ENCODE data around the gene DCXR. TPM values are rescaled to one million over a fixed set of nuclear protein-coding genes. Genes with fewer than 3 reads are reported as not detected.
A peak's percentile ranks its signal among the peaks of the same experiment; 100 is the strongest.

DCXR gene
- total RNA-seq, 2 experiments from 2014 or later, result 120 to 124 TPM

DNA sequence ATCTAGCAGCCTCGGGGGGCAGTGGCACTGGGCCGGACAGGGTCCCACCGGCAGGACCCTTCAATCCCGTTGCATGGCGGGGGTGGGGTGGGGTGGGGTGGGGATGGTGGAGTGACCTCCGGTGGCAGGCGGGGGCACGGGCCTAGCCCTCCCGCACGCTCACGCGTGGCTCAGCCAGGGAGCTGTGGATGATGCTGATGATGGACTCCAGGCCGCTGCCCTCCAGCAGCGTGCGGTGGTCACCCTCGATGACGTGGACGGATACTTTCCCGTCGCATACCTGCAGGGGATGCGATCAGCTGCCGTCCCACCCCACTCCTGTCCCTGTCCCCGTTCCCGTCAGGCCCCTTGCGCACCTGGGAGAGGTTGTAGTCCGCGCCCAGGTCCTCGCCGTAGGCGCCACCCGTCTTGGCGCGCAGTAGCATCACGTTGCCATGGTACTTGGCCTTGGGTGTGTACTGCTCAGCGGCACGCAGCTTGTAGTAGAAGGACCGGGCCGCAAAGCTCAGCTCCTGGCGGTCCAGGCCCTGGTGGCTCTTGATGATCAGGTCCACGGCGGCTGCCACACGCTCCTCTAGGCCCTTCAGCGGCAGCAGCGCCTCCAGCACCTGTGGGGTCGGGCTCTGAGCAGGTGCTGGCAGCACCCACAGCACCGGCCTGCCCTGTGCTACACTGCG is 41.6 kb upstream of the DCXR start:
- no peak for DNase-seq
- peaks cover 20% of the 10 kb centered on the region for H3K36me3 Mint-ChIP-seq
- H3K4me3 Mint-ChIP-seq, result no peak overlapping the region
- H3K27me3 Mint-ChIP-seq, result peaks cover 3% of the 10 kb centered on the region
- H3K4me1 Mint-ChIP-seq, result no peaks in the 10 kb centered on the region
- CTCF ChIA-PET, result interaction anchor here (0.8 kb wide), 1 partner anchor 77 kb away, joined by 3 read pairs; no protein-coding TSS in a partner anchor
- ATAC-seq, result no peak
- H3K9me3 Mint-ChIP-seq (ENCODE audit: low read depth), result no peaks in the 10 kb centered on the region
- H3K27ac Mint-ChIP-seq, result no peak overlapping the region

GRCh38 chr17:82078433-82078832 is 40.9 kb upstream of the DCXR start:
- Mint-ChIP-seq H3K9me3 (ENCODE audit: low read depth) (no peaks in the 10 kb centered on the region), H3K4me1 (no peaks in the 10 kb centered on the region), H3K27me3 (peaks cover 6% of the 10 kb centered on the region), H3K4me3 (no peak overlapping the region), H3K36me3 (peaks cover 18% of the 10 kb centered on the region), H3K27ac (no peak overlapping the region)
- DNase-seq (no peak), ATAC-seq (no peak)
- CTCF ChIA-PET, result no interaction called here

DNA sequence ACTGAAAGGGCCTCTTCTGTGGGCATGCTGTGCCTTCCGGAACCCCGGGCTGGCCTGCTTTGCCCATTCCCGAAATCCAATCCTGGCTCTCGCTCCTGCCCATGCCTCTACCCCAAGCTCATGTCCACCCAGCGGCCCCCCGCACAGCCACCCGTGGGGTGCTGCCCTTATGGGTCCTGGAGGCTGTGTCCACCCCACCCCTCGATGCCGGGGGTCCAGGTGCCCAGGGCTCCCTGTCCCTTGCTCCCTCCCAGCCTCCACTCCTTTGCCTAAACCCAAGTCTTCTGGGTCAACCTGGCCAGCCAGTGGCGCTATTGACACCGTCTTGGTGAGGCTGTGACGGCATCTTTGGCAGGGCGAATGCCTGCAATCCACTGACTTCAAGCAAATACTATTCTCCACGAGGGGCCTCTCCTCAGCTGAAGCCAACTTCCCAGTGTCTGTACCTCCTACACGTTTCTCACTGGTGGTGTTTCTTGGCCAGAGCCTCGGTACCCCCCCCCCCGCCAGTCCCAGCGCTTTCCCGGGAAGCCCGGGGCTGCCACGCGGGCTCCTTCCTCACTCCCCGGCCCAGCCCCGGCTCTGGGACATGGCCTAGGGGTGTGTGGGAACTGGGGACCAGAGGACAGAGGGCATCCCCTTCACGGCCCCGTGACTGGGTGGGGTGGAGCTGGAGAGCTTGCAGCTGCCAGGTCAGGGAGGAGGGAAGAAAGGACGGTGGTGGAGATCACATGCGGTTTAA is 40.3 kb upstream of the DCXR start:
- CTCF ChIA-PET, result interaction anchor here (0.9 kb wide), 1 partner anchor 13 kb away, joined by 3 read pairs; no protein-coding TSS in a partner anchor
- Mint-ChIP-seq H3K27ac (no peak overlapping the region), H3K27me3 (peaks cover 7% of the 10 kb centered on the region), H3K36me3 (peaks cover 14% of the 10 kb centered on the region), H3K4me1 (no peaks in the 10 kb centered on the region), H3K9me3 (ENCODE audit: low read depth) (no peaks in the 10 kb centered on the region), H3K4me3 (no peak overlapping the region)
- DNase-seq (no peak), ATAC-seq (no peak)

DNA sequence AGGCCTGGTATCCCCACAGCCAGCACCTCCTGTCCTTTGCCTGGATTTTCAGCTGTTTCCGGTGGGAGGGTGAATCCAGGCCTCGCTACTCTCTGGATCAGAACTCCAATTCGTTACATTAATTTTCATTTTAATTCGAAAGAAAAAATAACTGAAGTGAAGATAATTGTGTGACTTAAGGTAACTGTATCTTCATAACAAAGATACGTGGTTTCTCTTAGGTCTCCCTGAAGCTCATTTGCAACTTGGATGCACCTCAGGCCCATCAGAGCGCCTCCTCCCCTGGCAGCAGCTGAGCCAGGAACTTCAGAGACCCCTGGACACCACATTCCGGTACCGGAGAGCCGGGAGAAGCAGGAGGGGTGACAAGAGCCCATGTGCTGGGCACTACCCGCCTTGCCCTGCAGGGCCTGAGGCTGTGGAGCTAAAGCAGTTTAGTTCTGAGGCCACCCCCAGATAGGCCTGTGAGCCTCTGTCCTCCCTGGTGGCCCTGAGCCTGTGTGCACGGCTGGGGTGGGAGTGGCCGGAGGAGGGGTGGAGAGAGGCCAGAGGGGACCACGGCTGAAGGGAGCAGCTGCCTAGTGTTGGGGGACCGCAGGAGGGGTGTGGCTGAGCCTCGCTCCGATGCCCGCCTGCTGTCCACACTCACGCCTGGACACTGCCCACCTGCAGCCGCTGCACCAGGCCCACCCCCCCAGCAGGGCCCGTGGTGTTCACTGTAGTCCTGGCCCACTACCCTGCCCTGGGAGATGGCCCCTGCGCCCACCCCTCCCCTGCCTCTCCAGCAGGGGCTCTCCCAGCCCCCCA is 39.5 kb upstream of the DCXR start:
- peaks cover 7% of the 10 kb centered on the region for H3K27me3 Mint-ChIP-seq
- no peak overlapping the region for H3K4me3 Mint-ChIP-seq
- no peak for DNase-seq
- peak; percentile 17 for ATAC-seq
- H3K27ac Mint-ChIP-seq, result no peak overlapping the region
- no peaks in the 10 kb centered on the region for H3K4me1 Mint-ChIP-seq
- H3K36me3 Mint-ChIP-seq, result peaks cover 14% of the 10 kb centered on the region
- CTCF ChIA-PET, result interaction anchor here (0.9 kb wide), 1 partner anchor 12 kb away, joined by 3 read pairs; no protein-coding TSS in a partner anchor
- H3K9me3 Mint-ChIP-seq (ENCODE audit: low read depth), result no peaks in the 10 kb centered on the region

DNA sequence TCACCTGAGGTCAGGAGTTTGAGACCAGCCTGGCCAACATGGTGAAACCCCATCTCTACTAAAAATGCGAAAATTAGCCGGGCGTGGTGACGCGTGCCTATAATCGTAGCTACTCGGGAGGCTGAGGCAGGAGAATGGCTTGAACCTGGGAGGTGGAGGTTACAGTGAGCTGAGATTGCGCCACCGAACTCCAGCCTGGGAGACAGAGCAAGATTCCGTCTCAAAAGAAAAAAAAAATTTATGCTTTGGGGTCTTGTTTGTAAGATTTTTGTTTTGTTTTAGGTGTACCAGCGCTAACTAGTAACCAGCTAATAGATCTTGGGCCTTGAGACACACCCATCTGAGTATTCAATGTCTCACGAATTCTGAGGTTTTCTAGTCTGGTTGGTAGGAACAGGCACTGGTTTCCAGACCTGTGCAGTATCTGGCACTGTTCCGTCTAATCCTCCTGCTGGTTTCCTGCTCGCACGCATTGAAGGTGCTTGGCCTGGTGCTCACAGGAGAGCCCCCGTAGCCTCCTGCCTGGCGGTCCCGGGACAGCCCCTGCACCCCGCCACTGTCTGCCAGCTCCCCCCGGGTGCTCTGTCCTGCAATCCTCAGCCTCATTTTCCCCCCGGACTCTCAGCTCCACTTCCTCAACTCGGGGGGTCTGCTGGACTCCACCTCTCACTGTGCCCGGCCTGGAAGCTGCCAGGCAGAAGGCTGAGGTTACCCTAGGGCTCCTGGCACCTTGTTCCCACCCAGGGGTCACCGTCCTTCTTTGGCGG is 38.7 kb upstream of the DCXR start:
- DNase-seq (no peak), ATAC-seq (no peak)
- Mint-ChIP-seq H3K4me3 (no peak overlapping the region), H3K36me3 (peaks cover 14% of the 10 kb centered on the region), H3K4me1 (no peaks in the 10 kb centered on the region), H3K27ac (no peak overlapping the region), H3K27me3 (peaks cover 7% of the 10 kb centered on the region), H3K9me3 (ENCODE audit: low read depth) (no peaks in the 10 kb centered on the region)
- CTCF ChIA-PET, result interaction anchor here (0.9 kb wide), 1 partner anchor 11 kb away, joined by 3 read pairs; no protein-coding TSS in a partner anchor

DNA sequence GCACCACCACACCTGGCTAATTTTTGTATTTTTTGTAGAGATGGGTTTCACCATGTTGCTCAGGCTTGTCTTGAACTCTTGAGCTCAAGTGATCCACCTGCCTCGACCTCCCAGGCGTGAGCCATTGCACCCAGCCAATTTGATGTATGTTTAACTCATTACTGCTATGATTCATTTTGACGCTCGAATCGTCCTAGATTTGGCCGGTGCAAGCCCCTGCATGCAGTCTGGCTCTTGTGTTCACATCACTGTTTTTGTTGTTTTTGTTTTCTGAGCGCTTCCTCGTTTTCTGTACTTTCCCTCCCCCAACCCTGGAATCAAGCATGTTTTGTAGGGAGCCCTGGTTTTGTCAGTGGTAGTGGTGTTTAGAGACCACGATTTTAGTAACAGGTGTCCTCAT is 35.9 kb upstream of the DCXR start:
- peaks cover 7% of the 10 kb centered on the region for H3K27me3 Mint-ChIP-seq
- no peak for ATAC-seq
- no peaks in the 10 kb centered on the region for H3K4me1 Mint-ChIP-seq
- CTCF ChIA-PET, result interaction anchor here (0.9 to 1.7 kb wide), 2 partner anchors 36 to 147 kb away, joined by 3 to 5 read pairs; partner anchors contain the start of gene DCXR
- no peak overlapping the region for H3K27ac Mint-ChIP-seq
- H3K9me3 Mint-ChIP-seq (ENCODE audit: low read depth), result no peaks in the 10 kb centered on the region
- H3K36me3 Mint-ChIP-seq, result peaks cover 3% of the 10 kb centered on the region
- no peak for DNase-seq
- no peak overlapping the region for H3K4me3 Mint-ChIP-seq

- CTCF ChIA-PET, result interaction anchor here (0.9 to 1.7 kb wide), 2 partner anchors 36 to 146 kb away, joined by 3 to 5 read pairs; partner anchors contain the start of gene DCXR
- ATAC-seq, result no peak
These were observed 35.3 kb upstream of the DCXR start for GRCh38 chr17:82072827-82073226.

DNA sequence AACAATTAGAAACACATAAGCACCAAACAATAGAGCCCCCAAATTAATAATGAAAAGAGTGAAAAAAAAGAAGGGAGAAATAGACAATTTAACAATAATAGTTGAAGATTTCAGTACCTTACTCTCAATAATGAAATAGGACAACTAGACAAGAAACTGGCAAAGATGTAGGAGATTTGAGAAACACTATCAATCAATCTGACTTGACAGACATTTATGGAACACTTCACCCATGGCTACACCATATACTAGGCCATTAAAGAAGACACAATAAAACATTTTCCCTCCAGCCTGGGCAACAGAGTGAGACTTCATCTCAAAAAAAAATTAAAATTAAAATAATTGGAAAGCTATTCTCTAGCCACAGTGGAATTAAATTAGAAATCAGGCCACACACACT is 33.1 kb upstream of the DCXR start:
- no peak for ATAC-seq
- H3K36me3 Mint-ChIP-seq, result no peaks in the 10 kb centered on the region
- peaks cover 7% of the 10 kb centered on the region for H3K27me3 Mint-ChIP-seq
- no peak overlapping the region for H3K27ac Mint-ChIP-seq
- H3K4me3 Mint-ChIP-seq, result no peak overlapping the region
- CTCF ChIA-PET, result interaction anchor here (0.7 to 1.3 kb wide), 4 partner anchors 40 to 519 kb away, joined by 3 to 4 read pairs (median 4); no protein-coding TSS in a partner anchor
- no peaks in the 10 kb centered on the region for H3K9me3 Mint-ChIP-seq (ENCODE audit: low read depth)
- no peak for DNase-seq
- H3K4me1 Mint-ChIP-seq, result peaks cover 5% of the 10 kb centered on the region

More at GRCh38 chr17:82072827-82073226, 35.3 kb upstream of the DCXR start:
- H3K36me3 Mint-ChIP-seq, result no peaks in the 10 kb centered on the region
- no peaks in the 10 kb centered on the region for H3K4me1 Mint-ChIP-seq
- peaks cover 7% of the 10 kb centered on the region for H3K27me3 Mint-ChIP-seq
- H3K27ac Mint-ChIP-seq, result no peak overlapping the region
- DNase-seq, result no peak
- no peaks in the 10 kb centered on the region for H3K9me3 Mint-ChIP-seq (ENCODE audit: low read depth)
- H3K4me3 Mint-ChIP-seq, result no peak overlapping the region

DNA sequence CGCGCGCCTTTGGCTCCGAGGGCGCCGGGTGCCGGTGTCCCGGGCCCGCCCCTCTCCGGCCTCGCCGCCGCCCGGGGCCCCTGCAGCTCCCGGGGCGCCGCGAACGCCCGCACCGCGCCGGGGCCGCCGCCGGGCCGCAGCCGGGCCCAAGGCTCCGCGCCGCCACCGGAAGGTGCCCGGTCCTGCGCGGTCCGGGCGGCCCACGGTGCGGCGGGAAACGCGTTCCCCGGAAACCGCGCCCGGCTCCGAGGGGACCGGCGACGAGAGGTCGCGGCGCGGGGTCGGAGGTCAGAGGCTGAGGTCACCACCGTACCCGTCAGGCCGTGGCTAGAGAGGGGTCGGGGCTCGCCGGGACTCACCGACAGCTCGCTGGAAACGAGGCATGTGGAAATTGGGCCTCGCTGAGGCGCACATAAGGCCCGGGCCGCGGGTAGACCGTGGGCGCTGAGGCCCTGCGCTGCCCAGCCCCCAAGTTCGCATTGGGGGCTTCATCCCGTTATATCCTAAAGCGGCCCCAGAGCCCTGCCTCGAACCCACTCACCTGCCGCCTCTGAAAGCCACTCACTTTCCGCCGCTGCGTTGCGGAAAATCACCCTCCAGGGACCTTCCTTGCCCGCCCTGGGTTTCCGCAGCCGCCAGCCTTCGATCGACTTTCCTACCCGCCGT is 28.3 kb upstream of the DCXR start, which contains the start of gene DUS1L:
Gene DUS1L, minus strand, starts transcription at position 167 of the 666 bp plus-strand sequence. CDS start 745 bp downstream, outside the sequence.
- H3K4me1 Mint-ChIP-seq, result peaks cover 13% of the 10 kb centered on the region
- peak within 1 kb of the TSS; percentile 81 for H3K4me3 Mint-ChIP-seq
- no peaks in the 10 kb centered on the region for H3K27me3 Mint-ChIP-seq
- DNase-seq, result peak; percentile 74
- H3K27ac Mint-ChIP-seq, result peak within 1 kb of the TSS; percentile 81
- peak; percentile 89 for ATAC-seq
- H3K9me3 Mint-ChIP-seq (ENCODE audit: low read depth), result no peaks in the 10 kb centered on the region
- CTCF ChIA-PET, result interaction anchor here (0.8 to 2.0 kb wide), 8 partner anchors 15 to 106 kb away, joined by 3 to 7 read pairs (median 4); partner anchors contain the start of gene DCXR
- H3K36me3 Mint-ChIP-seq, result no peaks in the 10 kb centered on the region

- peak; percentile 54 for ATAC-seq
- no peaks in the 10 kb centered on the region for H3K9me3 Mint-ChIP-seq (ENCODE audit: low read depth)
- H3K4me3 Mint-ChIP-seq, result peak overlapping the region; percentile 67
- peak overlapping the region; percentile 28 for H3K27ac Mint-ChIP-seq
- CTCF ChIA-PET, result interaction anchor here (0.8 to 2.0 kb wide), 5 partner anchors 12 to 106 kb away, joined by 3 to 7 read pairs (median 4); no protein-coding TSS in a partner anchor
- H3K4me1 Mint-ChIP-seq, result peaks cover 13% of the 10 kb centered on the region
- no peak for DNase-seq
- H3K27me3 Mint-ChIP-seq, result no peaks in the 10 kb centered on the region
- H3K36me3 Mint-ChIP-seq, result no peaks in the 10 kb centered on the region
These were observed 27.7 kb upstream of the DCXR start for GRCh38 chr17:82065193-82065637.

GRCh38 chr17:82064433-82065192 is 27.1 kb upstream of the DCXR start:
- Mint-ChIP-seq H3K27me3 (no peaks in the 10 kb centered on the region), H3K27ac (peak overlapping the region; percentile 64), H3K4me3 (peak overlapping the region; percentile 67), H3K4me1 (peaks cover 13% of the 10 kb centered on the region), H3K9me3 (ENCODE audit: low read depth) (no peaks in the 10 kb centered on the region), H3K36me3 (no peaks in the 10 kb centered on the region)
- ATAC-seq, result no peak
- CTCF ChIA-PET, result interaction anchor here (0.8 to 1.7 kb wide), 4 partner anchors 12 to 105 kb away, joined by 3 to 4 read pairs (median 4); no protein-coding TSS in a partner anchor
- DNase-seq, result no peak

All from activated CD8-positive, alpha-beta memory T cell treated with anti-CD3 and anti-CD28 coated beads, Interleukin-2, amount 10 ng/mL, durations not matched to agents 7 days and 5 days (primary cell).